HG02840 (cell line): ENCODE data around the gene CSF1R.

Source experiments
- ATAC-seq: cut with Tn5 transposase; IDR thresholded peaks from one replicate; pipeline ENCODE4 v1.9.1; 2021; ENCODE audit warnings: mild to moderate bottlenecking, moderate library complexity, moderate number of reproducible peaks; ENCODE audit not compliant: unreplicated experiment, low FRiP score

The CSF1R gene

DNA sequence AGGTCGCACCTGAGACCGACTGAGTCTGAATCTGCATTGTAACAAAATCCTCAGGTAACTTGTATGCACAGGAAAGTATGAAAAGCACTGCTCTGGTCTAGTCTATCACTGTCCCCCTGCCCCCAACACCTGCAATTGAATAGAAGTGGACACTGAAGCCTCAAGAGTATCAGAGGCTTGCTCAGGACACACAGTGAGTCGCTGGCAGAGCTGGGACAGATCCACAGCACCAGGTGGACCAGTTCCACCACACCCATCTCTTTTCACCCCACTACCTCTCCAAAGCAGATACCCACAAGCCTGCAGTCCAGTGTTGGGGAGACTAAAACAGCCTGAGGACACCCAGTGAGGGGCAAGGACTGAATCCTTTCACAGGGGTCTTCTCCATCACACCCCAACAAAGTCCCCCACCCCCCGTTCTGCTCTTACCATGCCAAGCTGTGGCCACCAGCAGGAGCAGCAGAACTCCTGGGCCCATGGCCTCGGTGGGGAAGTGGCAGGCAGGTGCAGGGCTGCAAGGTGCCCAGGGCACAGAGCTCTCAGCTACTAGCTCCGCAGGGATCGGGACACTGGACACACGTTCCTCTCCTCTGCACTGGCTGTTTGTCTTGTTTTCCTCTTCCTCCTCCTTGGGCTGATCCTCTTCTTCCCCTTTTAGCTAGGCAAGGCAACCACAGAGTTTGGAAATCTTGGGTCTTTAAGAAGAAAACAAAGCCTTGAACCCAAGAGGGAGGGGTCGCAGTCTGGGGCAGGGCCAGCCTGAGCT lies at the start of gene CSF1R:
TSS of gene CSF1R (minus strand) at position 605 of the 766 bp plus-strand sequence. CDS start at position 478, 127 bp downstream.
- ATAC-seq, result no peak

DNA sequence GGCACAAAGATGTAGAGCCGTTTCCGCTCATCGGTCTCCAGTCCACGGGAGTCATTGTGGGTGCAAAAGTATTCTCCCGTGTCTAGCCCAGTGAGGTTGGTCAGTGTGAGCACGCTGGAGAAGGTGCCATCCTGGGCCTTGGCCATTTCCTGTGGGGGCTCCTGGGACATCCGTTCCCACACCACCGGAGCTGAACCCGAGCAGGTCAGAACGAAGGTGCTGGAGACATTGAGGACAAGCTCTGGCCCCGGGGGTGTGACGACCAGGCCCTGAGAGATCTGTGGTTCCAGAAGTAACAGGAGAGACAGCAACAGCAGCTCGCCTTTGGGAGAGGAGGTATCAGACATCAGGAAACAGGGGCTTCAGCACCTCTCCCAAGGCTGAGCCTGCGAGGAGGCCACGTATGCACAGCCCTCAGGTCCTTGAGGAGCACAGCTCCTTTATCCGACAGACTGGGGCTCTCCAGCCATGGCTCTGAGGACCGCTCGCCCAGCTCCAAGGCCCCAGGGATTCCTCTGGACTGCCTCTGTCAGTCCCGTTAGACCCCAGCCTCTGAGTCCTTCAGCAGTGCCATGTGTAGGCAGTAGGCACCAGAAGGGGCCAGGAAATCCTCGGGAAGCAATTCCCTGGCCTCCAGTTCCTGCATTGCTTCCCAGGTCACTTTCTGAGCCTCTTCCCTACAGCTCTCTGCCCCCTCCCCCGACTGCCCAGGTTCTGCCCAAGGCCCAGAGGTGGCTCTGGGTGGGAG lies 49.4 kb upstream of the CSF1R start:
- no peak for ATAC-seq

DNA sequence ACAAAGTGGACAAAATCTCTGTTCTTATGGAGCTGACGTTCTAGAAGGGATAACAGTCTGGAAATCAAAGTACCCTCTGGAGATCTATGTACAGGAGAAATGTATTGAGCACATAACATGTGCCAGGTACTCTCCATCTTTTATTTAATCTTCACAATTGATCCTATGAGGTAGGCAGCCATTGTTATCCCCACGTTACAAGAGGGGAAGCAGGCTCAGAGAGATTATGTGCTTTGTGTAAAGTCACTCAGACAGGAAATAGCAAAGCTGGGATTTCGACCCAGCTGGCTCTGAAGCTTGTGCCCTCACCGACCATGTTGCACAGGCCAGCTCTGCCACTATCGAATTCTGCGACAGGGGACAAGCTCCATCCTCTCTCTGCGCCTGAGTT lies 47.8 kb upstream of the CSF1R start:
- ATAC-seq, result no peak

GRCh38 chr5:150133581-150134197 lies 47.3 kb upstream of the CSF1R start:
- no peak for ATAC-seq

DNA sequence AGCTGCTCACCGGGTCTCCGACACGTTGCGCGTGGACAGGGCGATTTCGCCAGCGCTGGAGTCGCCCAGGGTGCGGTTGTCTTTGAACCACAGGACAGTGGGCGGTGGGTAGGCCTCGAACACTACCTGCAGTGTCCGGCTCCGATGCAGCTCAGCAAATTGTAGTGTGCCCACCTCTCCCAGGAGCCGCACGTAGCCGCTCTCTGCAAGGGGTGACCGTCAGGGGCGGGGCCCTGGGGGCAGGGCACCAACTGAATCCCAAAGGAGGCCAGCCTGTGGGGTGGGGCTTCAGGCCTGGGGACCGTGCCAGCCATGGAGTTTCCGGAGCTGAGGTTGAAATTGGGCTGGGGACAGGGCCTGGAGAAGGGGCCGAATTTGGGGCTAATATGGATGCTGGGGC lies 46.4 kb upstream of the CSF1R start:
- no peak for ATAC-seq

- ATAC-seq, result no peak
Observed at GRCh38 chr5:150131978-150132694, 45.8 kb upstream of the CSF1R start.

DNA sequence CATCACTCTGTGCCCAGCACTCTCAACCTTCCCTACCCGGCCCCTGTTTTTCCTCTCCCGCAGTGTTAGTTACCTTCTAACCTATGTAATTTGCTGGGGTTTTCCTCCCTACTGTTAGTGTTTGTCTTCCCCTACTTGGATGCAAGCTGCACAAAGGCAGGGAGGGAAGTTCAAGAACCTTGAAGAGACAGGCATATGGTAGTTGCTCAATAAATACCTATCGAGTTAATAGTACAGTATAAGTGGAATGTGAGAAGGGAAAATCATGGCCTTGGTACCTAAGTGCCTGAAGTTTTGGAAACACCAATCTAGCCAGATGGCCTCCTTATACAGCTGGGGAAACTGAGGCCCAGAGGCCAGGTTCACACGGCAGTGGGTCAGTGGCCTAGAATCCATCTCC lies 45.1 kb upstream of the CSF1R start:
- ATAC-seq, result no peak

GRCh38 chr5:150130493-150130922 lies 44.2 kb upstream of the CSF1R start:
- ATAC-seq, result no peak

DNA sequence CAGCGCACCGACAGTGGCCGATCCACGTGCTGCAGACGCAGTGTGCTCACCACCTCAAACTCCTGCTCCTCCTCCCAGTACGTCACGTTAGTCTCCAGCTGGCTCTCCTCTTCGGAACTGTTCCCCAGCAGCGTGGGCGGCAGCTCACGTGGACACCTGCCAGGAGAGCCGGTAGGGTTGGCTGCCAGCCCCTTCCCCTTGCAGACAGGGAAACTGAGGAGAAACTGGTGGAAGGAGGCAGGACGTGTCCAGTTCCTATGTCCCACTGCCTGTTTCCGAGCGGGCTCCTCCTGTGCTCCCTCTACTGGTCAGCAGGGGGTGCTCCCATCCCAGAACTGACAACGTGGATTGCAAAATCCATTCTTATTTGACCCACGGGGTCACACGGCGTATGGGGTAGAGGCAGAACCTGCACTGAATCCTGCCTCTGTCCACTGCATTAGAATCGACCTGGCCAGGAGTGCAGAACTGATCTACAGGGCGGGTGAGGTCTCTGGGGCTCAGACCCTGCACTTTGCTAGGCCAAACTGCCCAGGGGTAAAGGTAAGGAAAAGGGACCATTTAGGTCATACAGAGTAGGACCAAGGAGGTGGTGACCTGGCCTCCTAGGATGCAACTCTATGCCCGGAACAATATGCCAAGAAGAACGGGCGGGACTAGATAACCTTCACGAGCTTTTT lies 43.6 kb upstream of the CSF1R start:
- no peak for ATAC-seq

DNA sequence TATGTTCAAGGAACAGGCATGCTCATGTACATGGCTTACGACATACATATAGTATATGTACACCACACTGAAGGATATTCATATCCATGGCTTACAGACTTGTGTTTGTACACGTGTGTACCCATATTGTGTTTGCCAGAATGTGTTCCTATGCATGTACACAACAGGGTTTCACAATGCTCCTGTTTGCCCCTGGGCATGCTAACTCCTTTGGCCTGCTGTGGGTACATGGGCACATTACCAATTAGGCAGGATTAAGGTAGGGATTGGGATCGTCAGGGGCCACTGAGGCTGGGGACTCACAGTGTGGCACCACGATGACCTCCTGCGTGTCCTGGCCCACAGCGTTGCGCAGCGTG lies 43.1 kb upstream of the CSF1R start:
- ATAC-seq, result no peak

- no peak for ATAC-seq
Observed at GRCh38 chr5:150126921-150127265, 40.5 kb upstream of the CSF1R start.

- no peak for ATAC-seq
Observed at GRCh38 chr5:150126199-150126920, 40.0 kb upstream of the CSF1R start.

DNA sequence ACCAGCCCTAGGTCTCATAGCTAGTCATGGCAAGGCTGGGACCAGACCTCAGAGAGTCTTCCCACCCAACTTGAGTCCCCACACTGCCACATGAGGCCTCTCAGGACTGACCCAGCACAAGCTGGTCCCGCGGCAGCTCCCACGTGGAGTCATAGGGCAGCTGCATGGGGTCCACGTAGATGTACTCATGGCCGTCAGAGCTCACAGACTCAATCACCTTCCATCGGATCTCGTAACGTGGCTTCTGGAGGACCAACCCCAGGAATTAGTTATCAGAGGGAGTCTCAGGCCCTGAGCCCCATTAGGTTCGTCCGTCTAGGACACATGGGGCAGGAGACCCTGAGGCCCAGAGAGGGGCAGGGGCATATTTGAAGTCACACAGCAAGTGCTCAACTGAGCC lies 39.0 kb upstream of the CSF1R start:
- ATAC-seq, result no peak

- no peak for ATAC-seq
Observed at GRCh38 chr5:150124596-150124995, 38.2 kb upstream of the CSF1R start.

GRCh38 chr5:150124111-150124557 lies 37.8 kb upstream of the CSF1R start:
- ATAC-seq, result no peak

GRCh38 chr5:150123542-150123941 lies 37.2 kb upstream of the CSF1R start:
- no peak for ATAC-seq

- ATAC-seq, result no peak
Observed at GRCh38 chr5:150122536-150123481, 36.5 kb upstream of the CSF1R start.

- ATAC-seq, result no peak
Observed at GRCh38 chr5:150122158-150122510, 35.8 kb upstream of the CSF1R start.
